Measurements from ENCODE around the gene OFD1.

The OFD1 gene

DNA sequence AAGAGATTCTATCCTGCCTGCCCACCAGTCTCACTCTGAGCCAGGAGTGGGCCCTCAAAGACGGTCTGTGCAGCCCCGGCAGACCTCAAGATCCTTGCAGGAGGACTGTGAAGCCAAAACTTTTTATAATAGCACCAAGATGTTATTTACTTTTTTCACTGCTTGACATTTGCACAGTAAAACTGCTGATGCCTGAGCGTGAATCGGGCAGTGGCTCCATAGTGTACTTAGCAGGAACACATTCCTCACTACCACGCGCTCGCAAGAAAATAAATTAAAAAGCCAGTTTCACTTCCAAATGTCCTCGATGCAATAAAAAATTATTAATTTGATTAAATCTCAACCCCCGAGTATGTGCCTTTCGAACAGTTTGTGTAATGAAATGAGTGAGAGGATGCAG is 59.9 kb downstream of the OFD1 start:
- H3K4me3 ChIP-seq (ENCODE audit: low read depth, low read length) = no peak overlapping the region
- TF ChIP-seq, protein P1, sequence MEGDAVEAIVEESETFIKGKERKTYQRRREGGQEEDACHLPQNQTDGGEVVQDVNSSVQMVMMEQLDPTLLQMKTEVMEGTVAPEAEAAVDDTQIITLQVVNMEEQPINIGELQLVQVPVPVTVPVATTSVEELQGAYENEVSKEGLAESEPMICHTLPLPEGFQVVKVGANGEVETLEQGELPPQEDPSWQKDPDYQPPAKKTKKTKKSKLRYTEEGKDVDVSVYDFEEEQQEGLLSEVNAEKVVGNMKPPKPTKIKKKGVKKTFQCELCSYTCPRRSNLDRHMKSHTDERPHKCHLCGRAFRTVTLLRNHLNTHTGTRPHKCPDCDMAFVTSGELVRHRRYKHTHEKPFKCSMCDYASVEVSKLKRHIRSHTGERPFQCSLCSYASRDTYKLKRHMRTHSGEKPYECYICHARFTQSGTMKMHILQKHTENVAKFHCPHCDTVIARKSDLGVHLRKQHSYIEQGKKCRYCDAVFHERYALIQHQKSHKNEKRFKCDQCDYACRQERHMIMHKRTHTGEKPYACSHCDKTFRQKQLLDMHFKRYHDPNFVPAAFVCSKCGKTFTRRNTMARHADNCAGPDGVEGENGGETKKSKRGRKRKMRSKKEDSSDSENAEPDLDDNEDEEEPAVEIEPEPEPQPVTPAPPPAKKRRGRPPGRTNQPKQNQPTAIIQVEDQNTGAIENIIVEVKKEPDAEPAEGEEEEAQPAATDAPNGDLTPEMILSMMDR (IDR thresholded peaks at IDR 0.05; ENCODE audit: low read depth, low read length) = no peak

DNA sequence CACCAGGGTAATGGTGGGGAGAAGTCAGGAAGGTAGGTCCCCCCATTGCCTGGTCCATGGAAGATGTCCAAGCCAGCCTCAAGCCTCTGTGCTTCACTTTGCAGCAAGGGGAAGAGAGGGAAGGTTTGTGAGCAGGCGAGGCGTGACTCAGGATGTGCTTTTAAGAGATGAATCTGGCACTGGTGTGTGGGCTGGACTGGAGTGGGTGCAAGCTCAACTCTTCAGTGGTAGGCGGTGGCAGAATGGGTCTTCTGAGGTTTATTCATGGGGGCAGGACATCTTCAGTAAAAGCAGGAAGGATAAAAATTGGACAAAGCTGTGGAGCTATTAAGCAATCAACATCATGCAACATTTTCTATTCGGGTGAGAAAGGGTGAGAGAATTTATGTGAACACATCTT is 63.0 kb downstream of the OFD1 start:
- no peak overlapping the region for H3K4me3 ChIP-seq (ENCODE audit: low read depth, low read length)
- TF ChIP-seq, protein P1 (IDR thresholded peaks at IDR 0.05; ENCODE audit: low read depth, low read length) = no peak

DNA sequence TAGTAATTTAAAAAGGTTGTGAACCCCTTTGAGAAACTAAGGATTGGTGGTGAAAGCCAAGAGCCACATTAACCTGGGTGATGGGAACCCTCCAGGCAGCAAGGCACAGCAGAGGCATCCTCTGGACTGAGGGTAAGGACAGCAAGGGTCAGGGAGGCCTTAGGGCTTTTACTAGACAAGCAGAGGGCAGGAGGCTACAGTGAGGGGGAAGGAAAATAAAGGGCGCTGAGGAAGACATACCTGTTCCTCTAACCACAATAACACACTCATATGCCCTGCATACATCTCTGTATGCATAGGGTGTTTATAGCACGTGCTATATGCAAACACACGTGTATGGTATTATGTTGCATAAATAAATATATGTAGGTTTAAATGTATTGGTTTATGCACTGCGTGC is 63.6 kb downstream of the OFD1 start:
- H3K4me3 ChIP-seq (ENCODE audit: low read depth, low read length) = no peak overlapping the region
- TF ChIP-seq, protein P1 (IDR thresholded peaks at IDR 0.05; ENCODE audit: low read depth, low read length) = no peak

DNA sequence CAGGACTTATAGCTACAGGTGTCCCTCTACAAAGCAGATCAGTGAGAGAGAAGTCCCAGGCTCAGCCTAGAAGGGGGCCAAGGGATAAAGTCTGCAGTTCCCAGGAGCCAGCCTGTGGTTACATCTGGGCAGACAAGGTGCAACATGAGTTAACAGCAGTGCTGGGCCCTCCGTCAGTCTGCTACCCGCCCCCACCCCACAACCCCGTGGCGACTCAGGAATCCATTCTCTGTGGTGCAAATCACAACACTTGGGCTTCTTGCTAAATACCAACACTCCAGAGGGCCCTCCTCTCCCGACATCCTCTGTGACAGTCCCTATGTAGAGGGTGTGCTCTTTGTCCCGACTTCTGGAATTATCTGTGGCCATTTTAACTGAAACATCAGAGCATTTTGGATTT is 68.6 kb downstream of the OFD1 start:
- H3K4me3 ChIP-seq (ENCODE audit: low read depth, low read length) = no peak overlapping the region
- TF ChIP-seq, protein P1 (IDR thresholded peaks at IDR 0.05; ENCODE audit: low read depth, low read length) = no peak

DNA sequence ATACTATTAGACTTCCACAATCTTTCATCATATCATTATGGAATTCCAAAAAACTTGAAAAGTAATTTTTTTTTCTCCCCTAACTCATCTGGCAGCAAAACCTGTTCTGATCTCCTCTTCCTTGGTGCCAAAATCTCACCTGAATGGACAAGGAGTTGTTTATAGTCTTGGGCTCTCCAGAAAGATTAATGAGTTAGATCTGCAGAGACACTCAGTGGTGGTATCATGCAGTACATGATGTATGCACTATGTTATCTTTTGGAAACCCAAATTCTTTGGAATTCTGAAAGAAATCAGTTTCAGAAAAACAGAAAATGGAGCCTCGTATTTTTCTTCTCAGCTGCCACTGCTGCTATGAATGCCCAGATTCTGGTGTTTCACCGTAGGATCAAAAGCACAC is 70.7 kb downstream of the OFD1 start:
- TF ChIP-seq, protein P1 (IDR thresholded peaks at IDR 0.05; ENCODE audit: low read depth, low read length) = no peak
- no peak overlapping the region for H3K4me3 ChIP-seq (ENCODE audit: low read depth, low read length)

DNA sequence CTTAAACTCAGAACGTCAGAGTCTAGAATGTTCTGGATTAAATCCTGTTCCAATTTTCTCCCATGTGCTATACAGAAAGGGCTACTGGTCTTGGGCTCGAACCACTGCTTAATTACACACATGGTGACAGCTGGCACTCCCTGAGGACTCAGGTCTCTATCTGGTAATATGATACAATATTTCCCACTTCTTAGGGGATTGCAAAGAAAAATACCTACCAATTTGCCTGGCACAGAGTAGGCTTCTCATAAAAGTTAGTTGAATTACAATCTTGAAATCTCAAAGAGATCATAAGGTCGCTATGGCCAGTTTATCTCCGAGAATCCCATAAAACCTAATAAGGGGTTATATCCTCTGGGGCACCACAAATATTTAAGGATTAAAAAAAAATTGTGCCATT is 73.7 kb downstream of the OFD1 start:
- H3K4me3 ChIP-seq (ENCODE audit: low read depth, low read length) = no peak overlapping the region
- TF ChIP-seq, protein P1 (IDR thresholded peaks at IDR 0.05; ENCODE audit: low read depth, low read length) = no peak

DNA sequence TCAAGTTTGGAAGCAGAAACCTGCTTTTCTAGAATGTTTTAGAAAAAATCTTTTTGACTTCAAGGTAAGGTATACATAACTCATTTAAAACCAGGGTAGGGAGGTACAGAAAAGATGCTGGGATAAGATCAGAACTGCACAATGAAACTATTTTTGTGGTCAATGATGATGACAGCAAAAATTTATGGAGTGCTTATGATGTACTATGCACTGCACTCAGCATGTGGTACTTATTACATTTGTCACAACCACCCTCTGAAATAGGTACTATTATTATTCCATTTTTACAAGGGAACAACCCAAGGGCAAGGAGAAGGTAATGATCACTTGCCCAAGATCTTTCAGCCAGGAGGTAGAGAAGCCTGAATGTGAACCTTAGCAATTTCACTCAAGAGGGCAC is 74.3 kb downstream of the OFD1 start:
- TF ChIP-seq, protein P1 (IDR thresholded peaks at IDR 0.05; ENCODE audit: low read depth, low read length) = no peak

More for the DNA sequence above, 74.3 kb downstream of the OFD1 start:
- H3K4me3 ChIP-seq (ENCODE audit: low read depth, low read length) = no peak overlapping the region

Data from WI38 (cell line).